ENCODE data around the gene AUNIP.

GRCh38 chr1:25809283-25809926 lies 49.9 kb downstream of the AUNIP start:
- TF ChIP-seq CTCF (IDR thresholded peaks at IDR 0.05) (no peak), USF2 (CRISPR knock-in tag; IDR thresholded peaks at IDR 0.05) (no peak)

Data from WTC11 (cell line).